Sigmoid colon (tissue), 4 donors: Measurements from ENCODE around the gene ANKMY1.

ENCODE experiments used
- CTCF ChIP-seq, 4 experiments: fragments of 450-650 bp in 3 of 4; fragments of 200-600 bp in 1 of 4; IDR thresholded peaks; one replicate each; pipeline ENCODE4 v1.5.1; 2016 to 2019; ENCODE audit warnings: antibody characterized with exemption in 4 of 4, mild to moderate bottlenecking in 3 of 4, moderate library complexity in 2 of 4
- POLR2AphosphoS5 ChIP-seq, 4 donors: sonication (generic); formaldehyde crosslinking; IDR thresholded peaks; one replicate each; pipeline ENCODE4 v1.6.1; 2017; ENCODE audit warnings: antibody characterized with exemption in 4 of 4

GRCh38 chr2:240595381-240596079, 37.7 kb upstream of the ANKMY1 start:
- TF ChIP-seq POLR2AphosphoS5 (IDR thresholded peaks at IDR 0.05) = no peak
- no peak for TF ChIP-seq CTCF (IDR thresholded peaks at IDR 0.05)
